HG02870 (cell line): Measurements from ENCODE around the gene EMC10.
"Not testable (repeated sequence)": the region's sequence is repeated elsewhere in the genome, so short reads cannot be mapped to it uniquely, and the experiment has no call there.

Experiments used
- ATAC-seq: cut with Tn5 transposase; IDR thresholded peaks from one replicate; pipeline ENCODE4 v1.9.1; 2021; ENCODE audit warnings: mild to moderate bottlenecking, moderate library complexity; ENCODE audit not compliant: unreplicated experiment

EMC10 gene

DNA sequence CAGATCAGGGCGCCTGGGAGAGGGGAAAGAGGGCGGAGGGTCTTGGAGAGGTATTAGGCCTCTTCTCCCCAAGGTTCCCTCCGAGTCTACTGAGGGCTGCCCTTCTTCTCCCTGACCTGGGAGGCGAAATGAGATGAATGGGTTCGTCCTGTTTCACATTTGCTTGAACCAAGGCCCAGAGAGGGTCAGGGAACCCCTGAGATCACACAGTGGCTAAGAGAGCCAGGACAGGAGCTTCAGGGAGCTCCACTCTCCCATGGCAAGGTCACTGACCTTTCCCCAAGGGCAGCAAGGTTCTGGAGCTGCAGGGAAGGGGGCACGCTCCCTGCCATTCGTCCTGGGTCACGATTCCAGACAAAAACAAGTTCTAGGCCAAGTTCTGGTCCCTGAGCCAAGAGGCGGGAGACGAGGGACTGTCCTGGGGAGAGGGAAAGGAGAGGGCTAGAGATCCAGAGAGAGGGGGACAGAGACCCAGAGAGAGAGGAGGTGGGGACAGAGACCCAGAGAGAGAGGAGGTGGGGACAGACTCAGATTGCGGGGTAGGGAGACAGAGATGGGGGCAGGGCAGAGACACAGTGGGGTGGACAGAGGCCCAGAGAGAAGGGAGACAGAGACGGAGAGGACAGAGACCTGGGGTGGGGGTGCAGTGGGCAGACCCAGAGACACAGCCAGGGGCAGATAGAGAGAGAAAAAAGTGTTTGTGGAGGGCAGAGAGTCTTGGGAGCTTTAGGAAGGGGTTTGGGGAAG, 36.9 kb downstream of the EMC10 start:
- ATAC-seq = no peak

- no peak for ATAC-seq
These were observed 37.5 kb downstream of the EMC10 start, which contains the start of gene ASPDH for GRCh38 chr19:50513746-50514345. Gene ASPDH, minus strand, starts transcription at chr19:50513913. Its CDS starts 90 bp downstream, at chr19:50513823.

- ATAC-seq = no peak
These were observed 38.2 kb downstream of the EMC10 start for GRCh38 chr19:50514346-50515167.

- no peak for ATAC-seq
These were observed 38.9 kb downstream of the EMC10 start for GRCh38 chr19:50515168-50515561.

DNA sequence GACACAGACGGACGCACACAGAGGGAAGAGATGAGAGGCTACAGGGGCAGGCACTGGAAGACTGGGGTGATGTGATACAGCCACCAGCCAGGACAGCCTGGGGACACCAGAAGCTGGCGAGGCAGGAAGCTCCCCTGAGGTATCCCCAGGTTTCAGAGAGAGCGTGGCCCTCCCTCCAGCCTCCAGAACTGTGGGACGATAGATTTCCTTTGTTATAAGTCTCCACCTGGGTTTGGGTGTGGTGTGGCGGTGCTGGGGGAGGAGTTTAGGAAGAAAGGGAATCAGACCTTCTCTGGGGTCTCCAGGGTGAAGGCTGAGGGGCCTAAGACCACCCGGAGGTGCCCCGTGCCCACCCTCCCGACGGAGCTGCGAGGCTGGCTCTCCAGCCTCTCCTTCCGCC, 40.1 kb downstream of the EMC10 start:
- no peak for ATAC-seq

- no peak for ATAC-seq
These were observed 40.8 kb downstream of the EMC10 start for GRCh38 chr19:50516964-50517703.

- no peak for ATAC-seq
These were observed 41.4 kb downstream of the EMC10 start for GRCh38 chr19:50517704-50518075.

GRCh38 chr19:50518091-50519005, 42.0 kb downstream of the EMC10 start:
- ATAC-seq = no peak

GRCh38 chr19:50519006-50519575, 42.8 kb downstream of the EMC10 start:
- ATAC-seq = no peak

DNA sequence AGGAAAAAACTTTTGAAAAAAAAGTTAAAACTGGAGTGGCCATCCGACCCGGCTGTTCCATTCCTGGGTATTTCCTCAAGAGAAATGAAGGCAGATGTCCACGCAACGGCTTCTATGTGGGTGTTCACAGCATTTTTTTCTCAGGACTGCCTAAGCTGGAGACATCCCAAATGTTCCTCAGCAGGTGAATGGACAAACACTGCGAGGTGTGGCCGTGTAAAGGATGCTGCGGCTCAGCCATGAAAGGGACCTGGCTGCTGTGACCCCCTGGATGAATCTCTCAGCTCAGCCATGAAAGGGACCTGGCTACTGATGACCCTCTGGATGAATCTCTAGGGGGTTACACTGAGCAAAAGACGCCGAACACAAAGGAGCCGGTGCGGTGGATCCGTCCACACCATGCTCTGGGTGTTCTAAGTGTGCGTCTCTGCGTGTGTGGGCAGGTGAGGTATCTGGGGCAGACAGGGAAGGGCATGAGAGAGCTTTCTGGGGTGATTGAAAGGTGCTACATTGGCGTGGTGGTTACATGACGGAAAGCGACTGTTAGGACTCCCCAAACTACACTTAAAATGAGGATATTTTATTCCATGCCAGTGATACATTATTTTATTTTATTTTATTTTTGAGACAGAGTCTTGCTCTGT, 44.6 kb downstream of the EMC10 start:
- ATAC-seq = no peak

- no peak for ATAC-seq
These were observed 46.6 kb downstream of the EMC10 start for GRCh38 chr19:50522881-50523280.

- ATAC-seq = not testable (repeated sequence)
These were observed 51.7 kb downstream of the EMC10 start for GRCh38 chr19:50528052-50528451.

DNA sequence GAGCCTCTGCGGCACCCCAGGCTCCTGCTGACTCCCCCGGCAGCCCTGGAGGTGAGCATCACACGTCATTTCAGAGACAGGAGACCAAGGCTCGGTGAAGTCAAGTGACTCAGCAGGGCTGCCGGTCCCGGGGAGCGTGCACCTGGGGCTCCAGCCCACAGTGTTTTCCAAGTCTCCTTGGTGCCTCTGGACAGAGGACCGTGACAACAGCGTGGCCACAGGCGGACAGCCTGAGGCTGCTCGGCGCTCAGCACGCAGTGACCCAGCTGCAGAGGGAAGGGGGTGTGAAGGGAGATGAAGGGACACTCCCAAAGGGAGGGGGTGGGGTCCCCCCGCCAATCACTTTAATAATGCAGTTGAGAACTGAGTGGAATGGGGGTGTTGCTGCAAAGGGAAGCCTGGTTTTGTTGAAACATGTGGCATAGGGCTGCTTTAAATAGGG, 54.9 kb downstream of the EMC10 start:
- ATAC-seq = no peak

- ATAC-seq = no peak
These were observed 56.6 kb downstream of the EMC10 start for GRCh38 chr19:50532952-50533351.

DNA sequence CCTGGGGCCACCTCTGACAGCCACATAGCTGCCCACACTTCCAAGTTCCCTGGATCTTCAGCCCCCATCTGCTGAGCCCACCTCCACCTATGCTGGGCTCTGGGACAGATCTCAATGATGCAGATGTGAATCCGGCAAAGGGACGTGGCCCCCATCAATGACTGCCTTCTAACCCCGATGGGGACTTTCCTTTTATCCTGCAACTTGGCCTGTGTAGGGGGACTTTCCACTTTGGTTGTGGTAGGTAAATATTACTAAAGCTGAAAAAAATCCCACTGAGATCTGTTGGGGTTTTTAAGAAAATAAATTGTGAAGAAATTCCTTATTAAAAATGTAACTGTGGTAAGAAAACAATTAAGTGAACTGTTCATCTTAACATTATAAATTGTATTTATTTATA, 58.2 kb downstream of the EMC10 start:
- no peak for ATAC-seq

DNA sequence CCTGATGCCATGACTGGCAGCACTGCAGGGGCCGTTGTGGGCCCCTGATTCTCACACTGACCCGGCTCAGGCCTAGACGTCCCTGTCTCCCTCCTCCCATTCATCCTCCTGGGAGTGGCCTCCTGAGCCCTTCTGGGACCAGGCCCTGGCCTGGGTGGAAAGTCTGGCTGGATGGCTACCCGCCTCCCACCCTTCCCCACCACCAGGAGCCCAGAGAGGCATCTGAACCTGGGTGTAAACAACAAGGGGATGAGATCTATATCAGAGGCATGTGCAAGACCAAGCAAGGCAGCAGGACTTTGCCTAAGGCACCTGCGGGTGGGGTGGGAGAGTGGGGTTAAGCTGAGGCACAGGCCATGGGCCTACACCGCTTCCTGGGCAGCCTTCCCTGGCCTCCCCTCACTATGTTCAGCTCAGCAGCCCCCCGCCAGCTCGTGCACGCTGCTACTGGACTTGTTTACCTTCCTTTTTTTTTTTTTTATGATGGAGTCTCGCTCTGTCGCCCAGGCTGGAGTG, 59.4 kb downstream of the EMC10 start:
- ATAC-seq = no peak

GRCh38 chr19:50536662-50537305, 60.5 kb downstream of the EMC10 start:
- ATAC-seq = no peak

- no peak for ATAC-seq
These were observed 61.0 kb downstream of the EMC10 start for GRCh38 chr19:50537306-50537685.
